Astrocyte (in vitro differentiated cells and primary cell): Measurements from ENCODE around the gene TADA2A.

ENCODE experiments used
- EZH2 ChIP-seq: IDR thresholded peaks from 2 replicates; pipeline ENCODE4 v1.6.1; 2012; ENCODE audit warnings: mild to moderate bottlenecking, low read length, inconsistent platforms; ENCODE audit not compliant: insufficient read depth
- TF ChIP-seq, protein P1 (sequence below): IDR thresholded peaks from 2 replicates; pipeline ENCODE4 v1.5.1; 2011; ENCODE audit warnings: low read depth, mild to moderate bottlenecking, inconsistent platforms, low read length, moderate library complexity; ENCODE audit not compliant: insufficient read depth

GRCh38 chr17:37488009-37488604, 81.4 kb downstream of the TADA2A start:
- TF ChIP-seq, protein P1, sequence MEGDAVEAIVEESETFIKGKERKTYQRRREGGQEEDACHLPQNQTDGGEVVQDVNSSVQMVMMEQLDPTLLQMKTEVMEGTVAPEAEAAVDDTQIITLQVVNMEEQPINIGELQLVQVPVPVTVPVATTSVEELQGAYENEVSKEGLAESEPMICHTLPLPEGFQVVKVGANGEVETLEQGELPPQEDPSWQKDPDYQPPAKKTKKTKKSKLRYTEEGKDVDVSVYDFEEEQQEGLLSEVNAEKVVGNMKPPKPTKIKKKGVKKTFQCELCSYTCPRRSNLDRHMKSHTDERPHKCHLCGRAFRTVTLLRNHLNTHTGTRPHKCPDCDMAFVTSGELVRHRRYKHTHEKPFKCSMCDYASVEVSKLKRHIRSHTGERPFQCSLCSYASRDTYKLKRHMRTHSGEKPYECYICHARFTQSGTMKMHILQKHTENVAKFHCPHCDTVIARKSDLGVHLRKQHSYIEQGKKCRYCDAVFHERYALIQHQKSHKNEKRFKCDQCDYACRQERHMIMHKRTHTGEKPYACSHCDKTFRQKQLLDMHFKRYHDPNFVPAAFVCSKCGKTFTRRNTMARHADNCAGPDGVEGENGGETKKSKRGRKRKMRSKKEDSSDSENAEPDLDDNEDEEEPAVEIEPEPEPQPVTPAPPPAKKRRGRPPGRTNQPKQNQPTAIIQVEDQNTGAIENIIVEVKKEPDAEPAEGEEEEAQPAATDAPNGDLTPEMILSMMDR: no peak
- no peak for TF ChIP-seq EZH2
